ENCODE measurements around the gene MFSD2A. TPM values are rescaled to one million over a fixed set of nuclear protein-coding genes. Genes with fewer than 3 reads are reported as not detected.

MFSD2A gene
- total RNA-seq, 2 donors from 2014 or later, result 5.8 to 13.1 TPM

GRCh38 chr1:40011198-40011597 is 56.3 kb downstream of the MFSD2A start:
- H3K27me3 ChIP-seq (replicated peaks; ENCODE audit: insufficient read depth), result no peaks in the 10 kb centered on the region
- H3K4me3 ChIP-seq, result no peak overlapping the region
- DNase-seq (ENCODE audit: low spot score) (no peak), ATAC-seq (ENCODE audit: insufficient number of reproducible peaks, low FRiP score, low read depth) (no peak)
- H3K36me3 ChIP-seq, result no peaks in the 10 kb centered on the region
- TF ChIP-seq CTCF (IDR thresholded peaks at IDR 0.05), result no peak
- H3K9me3 ChIP-seq, result no peaks in the 10 kb centered on the region
- no peaks in the 10 kb centered on the region for H3K4me1 ChIP-seq (ENCODE audit: control insufficient read depth in 1 of 2, low read depth in 2 of 2)
- H3K27ac ChIP-seq, result no peak overlapping the region

- Histone ChIP-seq H3K9me3 (no peaks in the 10 kb centered on the region), H3K36me3 (no peaks in the 10 kb centered on the region), H3K27me3 (replicated peaks; ENCODE audit: insufficient read depth) (no peaks in the 10 kb centered on the region), H3K4me1 (ENCODE audit: control insufficient read depth in 1 of 2, low read depth in 2 of 2) (no peaks in the 10 kb centered on the region), H3K27ac (no peak overlapping the region), H3K4me3 (no peak overlapping the region)
- TF ChIP-seq CTCF (IDR thresholded peaks at IDR 0.05), result no peak
- no peak for DNase-seq (ENCODE audit: low spot score)
- no peak for ATAC-seq (ENCODE audit: insufficient number of reproducible peaks, low FRiP score, low read depth)
Observed at GRCh38 chr1:40014253-40014706, 59.3 kb downstream of the MFSD2A start.

GRCh38 chr1:40014812-40015594 is 60.1 kb downstream of the MFSD2A start:
- no peak overlapping the region for H3K4me3 ChIP-seq
- DNase-seq (ENCODE audit: low spot score), result no peak
- H3K27me3 ChIP-seq (replicated peaks; ENCODE audit: insufficient read depth), result no peaks in the 10 kb centered on the region
- no peaks in the 10 kb centered on the region for H3K4me1 ChIP-seq (ENCODE audit: control insufficient read depth in 1 of 2, low read depth in 2 of 2)
- ATAC-seq (ENCODE audit: insufficient number of reproducible peaks, low FRiP score, low read depth), result no peak
- no peak for TF ChIP-seq CTCF (IDR thresholded peaks at IDR 0.05)
- H3K9me3 ChIP-seq, result no peaks in the 10 kb centered on the region
- no peaks in the 10 kb centered on the region for H3K36me3 ChIP-seq
- H3K27ac ChIP-seq, result no peak overlapping the region

GRCh38 chr1:40017951-40018575 is 63.1 kb downstream of the MFSD2A start:
- DNase-seq (ENCODE audit: low spot score) (no peak), ATAC-seq (ENCODE audit: insufficient number of reproducible peaks, low FRiP score, low read depth) (no peak)
- Histone ChIP-seq H3K36me3 (no peaks in the 10 kb centered on the region), H3K4me3 (no peak overlapping the region), H3K27ac (no peak overlapping the region), H3K27me3 (replicated peaks; ENCODE audit: insufficient read depth) (no peaks in the 10 kb centered on the region), H3K9me3 (peaks cover 2% of the 10 kb centered on the region), H3K4me1 (ENCODE audit: control insufficient read depth in 1 of 2, low read depth in 2 of 2) (no peaks in the 10 kb centered on the region)
- no peak for TF ChIP-seq CTCF (IDR thresholded peaks at IDR 0.05)

Other genes with a start within 250 kb of the MFSD2A start
- gene PPIE, start 216.3 kb upstream of the MFSD2A start, total RNA-seq, result 10 to 100 TPM; 30.4 to 53.9 TPM
- gene OXCT2, start 183.8 kb upstream of the MFSD2A start, total RNA-seq, result 1 to 10 TPM; 3.4 to 4.1 TPM
- gene BMP8B, start 166.3 kb upstream of the MFSD2A start, total RNA-seq, result 1 to 10 TPM in 1 of 2 donors, under 1 TPM in 1; 0.27 to 2.5 TPM
- gene TRIT1, start 71.6 kb upstream of the MFSD2A start, total RNA-seq, result 10 to 100 TPM; 15.6 to 19.3 TPM
- 1 to 10 TPM in 1 of 2 donors, under 1 TPM in 1; 0.42 to 3.9 TPM for gene MYCL, start 53.2 kb upstream of the MFSD2A start, total RNA-seq
- gene CAP1, start 85.6 kb downstream of the MFSD2A start, total RNA-seq, result 100 to 1,000 TPM; 315 to 409 TPM
- 10 to 100 TPM; 68.5 to 89.8 TPM for gene PPT1, start 142.1 kb downstream of the MFSD2A start, total RNA-seq
- 10 to 100 TPM; 15.7 to 22.5 TPM for gene RLF, start 206.2 kb downstream of the MFSD2A start, total RNA-seq

All from thoracic aorta (tissue), 2 donors.